T-cell (primary cell): ENCODE measurements around the gene NUDT7. TPM values are rescaled to one million over a fixed set of nuclear protein-coding genes. Genes with fewer than 3 reads are reported as not detected.

Experiments
- ATAC-seq, 4 experiments: fragments of 200-7000 bp in 3 of 4; fragments of 150-1000 bp in 1 of 4; cut with Tn5 transposase; replicated peaks in 1 of 4; 1 replicate in 3 of 4; 2 replicates in 1 of 4; pipeline ENCODE4 v1.10.0; 2021; ENCODE audit warnings: moderate library complexity in 3 of 4, mild to moderate bottlenecking in 2 of 4, moderate number of reproducible peaks in 1 of 4
- CTCF ChIA-PET, 2 donors: fragments of 300-600 bp; sonication (Branson Sonifier 250); formaldehyde crosslinking; loops; one replicate each; lab custom pipeline; 2022; ENCODE audit warnings: antibody characterized with exemption in 2 of 2; lab: Charles Lee
- POLR2A ChIA-PET, 2 donors: fragments of 300-600 bp; sonication (Branson Sonifier 250); formaldehyde crosslinking; loops; one replicate each; lab custom pipeline; 2022; ENCODE audit warnings: antibody characterized with exemption in 2 of 2; lab: Charles Lee
- DNase-seq, 35 experiments: peaks; one replicate each; pipeline versions ENCODE4 v3.0.0 to v3.0.0-alpha.2; 2013 to 2023
- H3K27ac ChIP-seq: one replicate; pipeline ENCODE4 v1.5.1; 2013; ENCODE audit warnings: low read length
- H3K27me3 ChIP-seq, 2 experiments: replicated peaks in 1 of 2; 1 replicate in 1 of 2; 2 replicates in 1 of 2; pipeline versions ENCODE4 v1.6.1 to v1.7.0; 2013; ENCODE audit warnings: low read length in 1 of 2, mixed read lengths in 1 of 2; ENCODE audit not compliant: control insufficient read depth in 2 of 2, insufficient read depth in 2 of 2; ENCODE audit errors: extremely low read depth in 1 of 2
- H3K36me3 ChIP-seq, 2 donors: 1 replicate in 1 of 2; 2 replicates in 1 of 2; pipeline versions ENCODE4 v1.6.1 to v1.7.0; 2013; ENCODE audit warnings: low read length in 1 of 2; ENCODE audit not compliant: control insufficient read depth in 2 of 2, insufficient read depth in 1 of 2; ENCODE audit errors: extremely low read depth in 1 of 2
- H3K4me1 ChIP-seq, 2 experiments: 1 replicate in 1 of 2; 2 replicates in 1 of 2; pipeline versions ENCODE4 v1.6.1 to v1.7.0; 2013; ENCODE audit warnings: low read length in 2 of 2, mixed read lengths in 1 of 2; ENCODE audit not compliant: insufficient read depth in 2 of 2, control insufficient read depth in 1 of 2; ENCODE audit errors: extremely low read depth in 1 of 2
- H3K4me3 ChIP-seq, 2 donors: 1 replicate in 1 of 2; 2 replicates in 1 of 2; pipeline versions ENCODE4 v1.5.1 to v1.7.0; 2013; ENCODE audit warnings: mild to moderate bottlenecking in 2 of 2, low read length in 1 of 2, moderate library complexity in 1 of 2; ENCODE audit not compliant: control insufficient read depth in 1 of 2; ENCODE audit errors: extremely low read depth in 1 of 2
- H3K9me3 ChIP-seq: 2 replicates; pipeline ENCODE4 v1.7.0; 2013
- H3K27ac Mint-ChIP-seq, 2 donors: one replicate each; pipeline ENCODE4 v1.8.0; 2020 to 2021; ENCODE audit warnings: mild to moderate bottlenecking in 2 of 2, mixed read lengths in 2 of 2
- H3K27me3 Mint-ChIP-seq, 2 donors: one replicate each; pipeline ENCODE4 v1.8.0; 2021 to 2022; ENCODE audit warnings: mixed read lengths in 2 of 2
- H3K36me3 Mint-ChIP-seq: one replicate; pipeline ENCODE4 v1.8.0; 2021; ENCODE audit warnings: mixed read lengths
- H3K4me1 Mint-ChIP-seq, 3 donors: one replicate each; pipeline ENCODE4 v1.8.0; 2020 to 2022; ENCODE audit warnings: mixed read lengths in 3 of 3, mild to moderate bottlenecking in 1 of 3
- H3K4me3 Mint-ChIP-seq, 3 donors: one replicate each; pipeline ENCODE4 v1.8.0; 2020 to 2022; ENCODE audit warnings: mild to moderate bottlenecking in 3 of 3, mixed read lengths in 3 of 3, moderate library complexity in 3 of 3
- H3K9me3 Mint-ChIP-seq, 3 donors: one replicate each; pipeline ENCODE4 v1.8.0; 2020 to 2022; ENCODE audit warnings: mixed read lengths in 3 of 3
- WGBS: methylation state at CpG from one replicate; pipeline ENCODE4 v1.1.5; 2013; ENCODE audit warnings: missing lambda C conversion rate; ENCODE audit not compliant: insufficient coverage; 5-methylcytosine and 5-hydroxymethylcytosine counted together
- total RNA-seq, 35 experiments: library from RNA in 6 of 35; stranded (reverse) in 6 of 35; fragments of 120-200 nt in 1 of 35; gene quantifications; one replicate each; pipeline versions ENCODE4 v1.2.1 to v1.2.4 and lab custom pipeline; 2013 to 2026

Gene NUDT7
- total RNA-seq, 5 donors from 2014 or later (not counting 1 experiment from before 2014, with no cell fraction given), result 2.7 to 9.1 (median 4.7) TPM

DNA sequence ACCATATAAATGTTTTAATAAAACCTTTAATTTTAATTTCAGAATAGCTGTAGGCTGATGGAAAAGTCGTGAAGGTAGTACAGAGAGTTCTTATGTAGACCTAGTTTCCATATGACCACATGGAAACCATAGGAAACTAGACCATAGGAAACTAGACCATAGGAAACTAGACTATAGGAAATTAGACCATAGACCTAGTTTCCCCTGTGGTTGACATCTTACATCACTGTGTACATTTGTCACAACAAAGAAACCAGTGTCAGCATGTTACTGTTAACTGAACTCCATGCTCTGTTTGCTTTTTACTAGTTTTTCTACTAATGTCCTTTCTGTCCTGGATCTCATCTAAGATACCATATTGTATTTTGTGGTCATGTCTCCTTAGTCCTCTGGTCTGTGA lies 14.6 kb downstream of the NUDT7 start:
- Histone ChIP-seq H3K27me3 (no peaks in the 10 kb centered on the region), H3K4me1 (no peaks in the 10 kb centered on the region), H3K27ac (no peak overlapping the region), H3K36me3 (peaks cover 0 to 5% of the 10 kb centered on the region in 2 donors), H3K9me3 (no peaks in the 10 kb centered on the region), H3K4me3 (no peak overlapping the region)
- DNase-seq (no peak), ATAC-seq (no peak)
- ChIA-PET CTCF (no interaction called here), POLR2A (no interaction called here)
- WGBS, result no CpG with 5 or more reads among the region's 1 CpG
- H3K27ac Mint-ChIP-seq, result no peak overlapping the region
- H3K27me3 Mint-ChIP-seq, result no peaks in the 10 kb centered on the region
- H3K36me3 Mint-ChIP-seq, result peaks cover 29% of the 10 kb centered on the region
- no peak overlapping the region for H3K4me3 Mint-ChIP-seq
- peaks cover 0 to 10% (median 0%) of the 10 kb centered on the region in 3 donors for H3K4me1 Mint-ChIP-seq
- H3K9me3 Mint-ChIP-seq, result peaks cover 3 to 8% (median 3%) of the 10 kb centered on the region in 3 donors

DNA sequence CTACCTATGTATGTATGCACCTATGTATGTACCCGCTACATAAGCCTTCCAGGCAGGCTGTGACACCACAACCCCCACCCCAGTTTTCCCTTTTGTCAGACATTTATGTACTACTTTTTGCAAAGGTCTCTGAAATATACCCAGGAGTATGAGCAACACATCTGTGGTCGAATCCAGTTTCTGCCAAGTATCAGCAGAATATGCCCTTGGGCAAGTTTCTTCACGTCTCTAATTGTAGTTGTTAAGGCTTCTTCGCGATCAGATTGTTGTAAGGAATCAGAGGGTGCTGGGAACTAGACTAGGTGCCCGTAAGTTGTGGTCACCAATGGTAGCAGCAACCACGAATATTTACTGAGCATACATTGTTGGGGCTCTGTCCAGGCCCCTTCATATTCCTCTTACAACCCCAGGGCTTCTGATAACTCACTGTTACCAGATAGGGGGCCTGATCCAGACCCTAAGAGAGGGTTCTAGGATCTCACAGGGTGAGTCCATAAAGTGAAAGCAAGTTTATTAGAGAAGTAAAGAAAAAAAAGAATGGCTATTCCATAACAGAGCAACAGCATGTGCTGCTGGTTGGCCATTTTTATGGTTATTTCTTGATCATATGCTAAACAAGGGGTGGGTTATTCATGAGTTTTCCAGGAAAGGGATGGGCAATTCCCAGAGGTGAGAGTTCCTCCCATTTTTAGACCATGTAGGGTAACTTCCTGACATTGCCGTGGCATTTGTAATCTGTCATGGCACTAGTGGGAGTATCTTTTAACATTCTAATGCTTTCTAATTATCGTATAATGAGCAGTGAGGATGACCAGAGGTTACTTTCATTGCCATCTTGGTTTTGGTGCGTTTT lies 16.6 kb downstream of the NUDT7 start:
- Histone ChIP-seq H3K4me3 (no peak overlapping the region), H3K9me3 (no peaks in the 10 kb centered on the region), H3K36me3 (peaks cover 0 to 5% of the 10 kb centered on the region in 2 donors), H3K27ac (no peak overlapping the region), H3K4me1 (no peaks in the 10 kb centered on the region), H3K27me3 (no peaks in the 10 kb centered on the region)
- ChIA-PET CTCF (no interaction called here), POLR2A (no interaction called here)
- Mint-ChIP-seq H3K36me3 (peaks cover 29% of the 10 kb centered on the region), H3K9me3 (peaks cover 2 to 4% (median 3%) of the 10 kb centered on the region in 3 donors), H3K27ac (no peak overlapping the region), H3K4me1 (peaks cover 0 to 10% (median 0%) of the 10 kb centered on the region in 3 donors), H3K27me3 (no peaks in the 10 kb centered on the region), H3K4me3 (no peak overlapping the region)
- WGBS, result 90% methylated on average over 3 of the region's 10 CpGs
- ATAC-seq (no peak), DNase-seq (no peak)

DNA sequence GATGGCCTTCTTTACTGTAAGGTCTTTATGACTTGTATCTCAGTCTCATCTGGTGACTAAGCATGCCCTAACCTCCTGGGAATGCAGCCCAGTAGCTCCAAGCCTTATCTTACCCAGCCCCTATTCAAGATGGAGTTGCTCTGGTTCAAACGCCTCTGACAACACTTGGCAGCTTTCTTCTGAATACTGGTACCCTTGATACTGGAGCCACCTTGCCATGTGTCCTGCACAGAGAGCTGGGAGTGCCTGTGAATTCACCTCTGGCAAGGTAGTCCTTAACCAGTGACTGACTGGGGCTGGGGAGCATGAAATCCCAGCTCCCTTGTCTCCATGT lies 17.2 kb downstream of the NUDT7 start:
- Mint-ChIP-seq H3K27me3 (no peaks in the 10 kb centered on the region), H3K4me3 (no peak overlapping the region), H3K9me3 (peaks cover 1 to 2% (median 2%) of the 10 kb centered on the region in 3 donors), H3K4me1 (peaks cover 0 to 10% (median 0%) of the 10 kb centered on the region in 3 donors), H3K36me3 (peaks cover 27% of the 10 kb centered on the region), H3K27ac (no peak overlapping the region)
- ChIA-PET POLR2A (no interaction called here), CTCF (no interaction called here)
- WGBS, result 83% methylated on average over 1 of the region's 1 CpG
- H3K36me3 ChIP-seq, result peaks cover 0 to 5% of the 10 kb centered on the region in 2 donors
- H3K9me3 ChIP-seq, result no peaks in the 10 kb centered on the region
- H3K4me1 ChIP-seq, result no peaks in the 10 kb centered on the region
- no peak overlapping the region for H3K4me3 ChIP-seq
- no peak overlapping the region for H3K27ac ChIP-seq
- DNase-seq (no peak), ATAC-seq (no peak)
- no peaks in the 10 kb centered on the region for H3K27me3 ChIP-seq

DNA sequence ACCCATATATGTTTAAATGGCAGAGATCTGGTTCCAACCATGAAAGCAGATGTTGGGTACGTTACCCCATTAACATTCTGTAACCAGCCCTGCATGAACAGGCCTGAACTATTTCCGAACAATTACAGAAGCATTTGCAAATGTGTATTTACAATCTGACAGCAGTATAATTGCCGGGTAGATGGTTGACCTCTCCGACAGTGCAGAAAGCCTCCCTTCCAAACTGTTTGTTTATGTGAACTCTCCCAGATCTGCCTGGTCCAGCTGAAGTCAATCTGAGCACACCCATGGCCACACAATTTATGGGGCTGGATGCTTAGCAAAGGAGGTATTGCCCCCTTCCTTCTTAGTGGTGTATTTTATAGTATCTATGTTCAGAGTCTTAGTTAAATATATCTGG lies 21.8 kb downstream of the NUDT7 start:
- DNase-seq (no peak), ATAC-seq (no peak)
- no peaks in the 10 kb centered on the region for H3K36me3 ChIP-seq
- no peak overlapping the region for H3K27ac ChIP-seq
- peaks cover 0 to 2% (median 0%) of the 10 kb centered on the region in 3 donors for H3K9me3 Mint-ChIP-seq
- H3K4me3 ChIP-seq, result no peak overlapping the region
- no peaks in the 10 kb centered on the region for H3K4me1 Mint-ChIP-seq
- peaks cover 11% of the 10 kb centered on the region for H3K36me3 Mint-ChIP-seq
- CTCF ChIA-PET, result no interaction called here
- WGBS, result 90% methylated on average over 2 of the region's 4 CpGs
- H3K27ac Mint-ChIP-seq, result no peak overlapping the region
- H3K27me3 ChIP-seq, result peaks cover 0 to 3% of the 10 kb centered on the region in 2 experiments
- no peaks in the 10 kb centered on the region for H3K4me1 ChIP-seq
- POLR2A ChIA-PET, result no interaction called here
- H3K9me3 ChIP-seq, result no peaks in the 10 kb centered on the region
- no peak overlapping the region for H3K4me3 Mint-ChIP-seq
- H3K27me3 Mint-ChIP-seq, result no peaks in the 10 kb centered on the region

DNA sequence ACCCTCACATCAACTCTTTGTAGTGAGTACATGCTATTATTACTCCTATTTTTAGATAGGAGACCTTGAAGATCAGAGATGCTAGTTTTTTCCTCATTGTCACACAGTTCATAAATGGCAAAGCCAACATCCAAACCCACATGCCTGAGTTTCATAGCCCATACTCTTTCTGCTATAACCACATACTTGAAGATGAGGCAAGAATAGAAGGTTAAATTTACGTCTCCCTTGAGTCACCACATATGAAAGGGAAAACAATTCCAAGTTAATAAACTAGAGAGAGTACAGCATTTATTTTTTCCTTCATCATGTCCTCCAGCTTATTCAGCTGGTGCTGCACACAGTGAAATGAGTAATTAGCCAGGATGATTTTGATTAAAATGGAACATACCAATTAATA lies 23.7 kb downstream of the NUDT7 start:
- no peak overlapping the region for H3K4me3 ChIP-seq
- Mint-ChIP-seq H3K36me3 (peaks cover 11% of the 10 kb centered on the region), H3K9me3 (peaks cover 0 to 2% (median 0%) of the 10 kb centered on the region in 3 donors), H3K27me3 (peaks cover 3 to 4% of the 10 kb centered on the region in 2 donors), H3K4me1 (no peaks in the 10 kb centered on the region), H3K4me3 (no peak overlapping the region), H3K27ac (no peak overlapping the region)
- no peaks in the 10 kb centered on the region for H3K36me3 ChIP-seq
- no peak overlapping the region for H3K27ac ChIP-seq
- POLR2A ChIA-PET, result no interaction called here
- H3K27me3 ChIP-seq, result peaks cover 0 to 3% of the 10 kb centered on the region in 2 experiments
- no peaks in the 10 kb centered on the region for H3K9me3 ChIP-seq
- ATAC-seq, result no peak
- CTCF ChIA-PET, result no interaction called here
- DNase-seq, result no peak
- H3K4me1 ChIP-seq, result no peaks in the 10 kb centered on the region
- no CpG with 5 or more reads among the region's 1 CpG for WGBS

DNA sequence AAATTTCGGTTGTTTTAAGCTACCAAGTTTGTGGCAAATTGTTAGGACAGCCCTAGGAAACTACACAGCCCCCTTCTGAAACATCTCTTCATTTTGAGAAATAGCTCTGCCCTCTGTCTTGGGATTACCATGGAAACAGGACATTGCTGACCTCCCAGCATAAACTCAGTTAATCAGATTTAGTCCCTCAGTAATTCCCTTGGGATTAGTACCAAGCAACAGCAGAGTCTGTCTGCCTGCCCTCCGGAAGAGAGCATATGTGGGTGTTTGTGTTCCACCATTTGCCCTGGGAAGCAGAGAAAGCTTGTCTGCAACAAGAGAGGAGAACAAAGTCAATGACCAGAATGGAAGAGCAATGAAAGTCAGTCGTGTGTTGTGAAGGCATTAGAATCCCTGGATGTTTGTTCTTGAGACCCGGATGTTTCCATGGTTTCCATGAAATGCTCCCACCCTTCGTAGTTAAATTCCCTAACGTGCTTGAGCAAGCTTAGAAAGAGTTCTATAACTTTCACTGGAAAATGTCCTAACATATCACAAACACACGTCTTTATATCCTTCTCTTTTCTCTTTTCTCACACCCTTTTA lies 26.2 kb downstream of the NUDT7 start:
- DNase-seq (no peak), ATAC-seq (no peak)
- H3K4me3 ChIP-seq, result no peak overlapping the region
- no peak overlapping the region for H3K27ac ChIP-seq
- Mint-ChIP-seq H3K27me3 (peaks cover 5 to 10% of the 10 kb centered on the region in 2 donors), H3K27ac (no peak overlapping the region), H3K4me1 (no peaks in the 10 kb centered on the region), H3K9me3 (peaks cover 0 to 2% (median 0%) of the 10 kb centered on the region in 3 donors), H3K36me3 (no peaks in the 10 kb centered on the region), H3K4me3 (no peak overlapping the region)
- ChIA-PET POLR2A (interaction anchor here in 1 of 2 donors (0.7 kb wide), 1 partner anchor 10 kb away, joined by 3 read pairs; no protein-coding TSS in a partner anchor), CTCF (no interaction called here)
- 67% methylated on average over 5 of the region's 7 CpGs for WGBS
- H3K4me1 ChIP-seq, result no peaks in the 10 kb centered on the region
- H3K36me3 ChIP-seq, result no peaks in the 10 kb centered on the region
- peaks cover 0 to 3% of the 10 kb centered on the region in 2 experiments for H3K27me3 ChIP-seq
- no peaks in the 10 kb centered on the region for H3K9me3 ChIP-seq
